HCT116 (cell line): ENCODE measurements around the gene ZBTB7B. TPM values are rescaled to one million over a fixed set of nuclear protein-coding genes. Genes with fewer than 3 reads are reported as not detected.

ENCODE experiments used
- ATAC-seq: fragments of 200-7000 bp; cut with Tn5 transposase; 2 replicates; pipeline ENCODE4 v1.9.1; 2020; ENCODE audit warnings: mild to moderate bottlenecking, moderate library complexity
- BruUV-seq: library from RNA; stranded (reverse); fragments of 400-500 nt; replicated peaks from 2 replicates; lab custom pipeline; 2021; lab: Mats Ljungman, UMichigan
- CTCF ChIA-PET: fragments of 300-600 bp; sonication (Branson Sonifier 250); formaldehyde crosslinking; loops from one replicate; lab custom pipeline; 2021; ENCODE audit warnings: antibody characterized with exemption; lab: Charles Lee
- POLR2A ChIA-PET: fragments of 300-600, 350-600 bp; sonication (Branson Sonifier 250); formaldehyde crosslinking; loops from one replicate; lab custom pipeline; 2021; ENCODE audit warnings: antibody characterized with exemption; lab: Charles Lee
- RAD21 ChIA-PET, 2 experiments: fragments of 300-600 bp; sonication (Branson Sonifier 250); formaldehyde crosslinking; loops; one replicate each; lab custom pipeline; 2023; ENCODE audit warnings: low total read pairs in 2 of 2; ENCODE audit not compliant: uncharacterized antibody in 2 of 2, unreplicated experiment in 2 of 2, low non-redundant PET in 1 of 2; lab: Charles Lee
- DNase-seq: peaks from one replicate; pipeline ENCODE4 v3.0.0-alpha.2; 2010; ENCODE audit warnings: low read depth, low spot score
- H2AFZ ChIP-seq: fragments of 200-600 bp; shearing (Covaris generic), sonication (generic); 2 replicates; pipeline ENCODE4 v1.6.1; 2017; ENCODE audit warnings: low read depth, mixed run types, mixed read lengths, antibody characterized with exemption, low read length; ENCODE audit not compliant: poor library complexity, severe bottlenecking
- H3K27ac ChIP-seq: 2 replicates; pipeline ENCODE4 v1.5.1; 2012; ENCODE audit warnings: low read depth, low read length
- H3K27me3 ChIP-seq: fragments of 200-600 bp; sonication (generic); 2 replicates; pipeline ENCODE4 v1.6.1; 2016; ENCODE audit warnings: mixed run types, low read length, mixed read lengths; ENCODE audit not compliant: insufficient read depth
- H3K36me3 ChIP-seq, 2 experiments: fragments of 200-500 bp in 1 of 2; fragments of 200-600 bp in 1 of 2; sonication (Bioruptor generic) in 1 of 2; sonication (generic) in 1 of 2; 2 replicates each; pipeline versions ENCODE4 v1.5.1 to v1.6.1; 2014 to 2016; ENCODE audit warnings: low read length in 2 of 2, inconsistent platforms in 1 of 2, mixed read lengths in 1 of 2, mixed run types in 1 of 2; ENCODE audit not compliant: insufficient read depth in 2 of 2, control insufficient read depth in 1 of 2
- H3K4me1 ChIP-seq, 2 experiments: fragments of 200-600 bp in 1 of 2; sonication (generic) in 1 of 2; 2 replicates each; pipeline versions ENCODE4 v1.5.1 to v1.6.1; 2012 to 2017; ENCODE audit warnings: low read length in 2 of 2, inconsistent platforms in 1 of 2, mild to moderate bottlenecking in 1 of 2, mixed read lengths in 1 of 2, mixed run types in 1 of 2, moderate library complexity in 1 of 2; ENCODE audit not compliant: insufficient read depth in 2 of 2, control insufficient read depth in 1 of 2
- H3K4me2 ChIP-seq: fragments of 200-600 bp; sonication (generic); 2 replicates; pipeline ENCODE4 v1.6.1; 2017; ENCODE audit warnings: mixed run types, low read length, mixed read lengths
- H3K4me3 ChIP-seq, 2 experiments: fragments of 200-600 bp in 1 of 2; sonication (generic) in 1 of 2; replicated peaks in 1 of 2; 2 replicates each; pipeline ENCODE4 v1.5.1; 2011 to 2016; ENCODE audit warnings: low read length in 2 of 2, control low read depth in 1 of 2, low read depth in 1 of 2, mild to moderate bottlenecking in 1 of 2, mixed read lengths in 1 of 2, mixed run types in 1 of 2
- H3K79me2 ChIP-seq: fragments of 200-600 bp; sonication (generic); 2 replicates; pipeline ENCODE4 v1.6.1; 2017; ENCODE audit warnings: mild to moderate bottlenecking, mixed run types, low read length, moderate library complexity, mixed read lengths; ENCODE audit not compliant: insufficient read depth
- H3K9ac ChIP-seq: fragments of 200-600 bp; sonication (generic); 2 replicates; pipeline ENCODE4 v1.6.1; 2016; ENCODE audit warnings: low read length, mixed read lengths
- H3K9me2 ChIP-seq: fragments of 200-600 bp; sonication (generic), shearing (Covaris generic); 2 replicates; pipeline ENCODE4 v1.6.1; 2017; ENCODE audit warnings: mixed run types, mild to moderate bottlenecking, moderate library complexity; ENCODE audit not compliant: insufficient read depth
- H3K9me3 ChIP-seq, 2 experiments: fragments of 200-500 bp in 1 of 2; fragments of 200-600 bp in 1 of 2; sonication (Bioruptor generic) in 1 of 2; sonication (generic) in 1 of 2; 2 replicates each; pipeline ENCODE4 v1.6.1; 2014 to 2017; ENCODE audit warnings: low read length in 2 of 2, mixed read lengths in 2 of 2, inconsistent platforms in 1 of 2, low read depth in 1 of 2, mild to moderate bottlenecking in 1 of 2, mixed run types in 1 of 2, moderate library complexity in 1 of 2; ENCODE audit not compliant: control insufficient read depth in 1 of 2, insufficient read depth in 1 of 2
- H4K20me1 ChIP-seq: fragments of 200-600 bp; sonication (generic), shearing (Covaris generic); 2 replicates; pipeline ENCODE4 v1.6.1; 2017; ENCODE audit warnings: mixed run types, mild to moderate bottlenecking, moderate library complexity; ENCODE audit not compliant: insufficient read depth
- CEBPB ChIP-seq: IDR thresholded peaks from 2 replicates; pipeline ENCODE4 v1.6.1; 2012; ENCODE audit warnings: low read depth
- CTCF ChIP-seq, 3 experiments: fragments of 200-600 bp in 1 of 3; sonication (generic) in 1 of 3; IDR thresholded peaks in 2 of 3; conservative IDR thresholded peaks in 1 of 3; 2 replicates each; pipeline ENCODE4 v1.5.1; 2012 to 2017; ENCODE audit warnings: low read depth in 2 of 3, low read length in 2 of 3, antibody characterized with exemption in 1 of 3, borderline replicate concordance in 1 of 3, control low read depth in 1 of 3, mild to moderate bottlenecking in 1 of 3, mixed read lengths in 1 of 3, mixed run types in 1 of 3, moderate library complexity in 1 of 3; ENCODE audit not compliant: insufficient read depth in 1 of 3
- ELF1 ChIP-seq: IDR thresholded peaks from 2 replicates; pipeline ENCODE4 v1.6.1; 2012; ENCODE audit warnings: low read depth, borderline replicate concordance
- EZH2phosphoT487 ChIP-seq: fragments of 200-600 bp; IDR thresholded peaks from 2 replicates; pipeline ENCODE4 v1.6.1; 2018; ENCODE audit warnings: antibody characterized with exemption, borderline replicate concordance
- JUND ChIP-seq: IDR thresholded peaks from 2 replicates; pipeline ENCODE4 v1.6.1; 2012
- POLR2A ChIP-seq: IDR thresholded peaks from 2 replicates; pipeline ENCODE4 v1.7.0; 2011; ENCODE audit warnings: borderline replicate concordance; ENCODE audit not compliant: insufficient read depth, insufficient read length; ENCODE audit errors: extremely low read depth
- SP1 ChIP-seq: IDR thresholded peaks from 2 replicates; pipeline ENCODE4 v1.6.1; 2012; ENCODE audit warnings: low read depth
- SRF ChIP-seq: IDR thresholded peaks from 2 replicates; pipeline ENCODE4 v1.6.1; 2012; ENCODE audit warnings: low read depth
- TCF7L2 ChIP-seq: IDR thresholded peaks from 2 replicates; pipeline ENCODE4 v1.7.0; 2011; ENCODE audit warnings: borderline replicate concordance, inconsistent platforms; ENCODE audit not compliant: insufficient read depth, insufficient read length; ENCODE audit errors: extremely low read depth
- ZFX ChIP-seq: fragments of 450-650 bp; IDR thresholded peaks from 2 replicates; pipeline ENCODE4 v1.6.1; 2017
- ZNF274 ChIP-seq: fragments of 200-500 bp; sonication (Bioruptor generic); IDR thresholded peaks from 2 replicates; pipeline ENCODE4 v1.6.1; 2014; ENCODE audit warnings: mild to moderate bottlenecking, low read depth, low read length, inconsistent platforms
- intact Hi-C: fragments of 100-400 bp; cut with micrococcal nuclease; formaldehyde crosslinking; loops from 2 replicates; pipeline ENCODE4 v1.10.0; 2022
- total RNA-seq: library from RNA; stranded (reverse); gene quantifications from one replicate; pipeline ENCODE4 v1.2.1, GENCODE V29; 2021; ENCODE audit not compliant: unreplicated experiment
- TF ChIP-seq, protein P1 (sequence below): IDR thresholded peaks from 2 replicates; pipeline ENCODE4 v1.6.1; 2012; ENCODE audit warnings: low read depth

ZBTB7B gene
- total RNA-seq, 1 experiment from 2014 or later = 57.0 TPM

DNA sequence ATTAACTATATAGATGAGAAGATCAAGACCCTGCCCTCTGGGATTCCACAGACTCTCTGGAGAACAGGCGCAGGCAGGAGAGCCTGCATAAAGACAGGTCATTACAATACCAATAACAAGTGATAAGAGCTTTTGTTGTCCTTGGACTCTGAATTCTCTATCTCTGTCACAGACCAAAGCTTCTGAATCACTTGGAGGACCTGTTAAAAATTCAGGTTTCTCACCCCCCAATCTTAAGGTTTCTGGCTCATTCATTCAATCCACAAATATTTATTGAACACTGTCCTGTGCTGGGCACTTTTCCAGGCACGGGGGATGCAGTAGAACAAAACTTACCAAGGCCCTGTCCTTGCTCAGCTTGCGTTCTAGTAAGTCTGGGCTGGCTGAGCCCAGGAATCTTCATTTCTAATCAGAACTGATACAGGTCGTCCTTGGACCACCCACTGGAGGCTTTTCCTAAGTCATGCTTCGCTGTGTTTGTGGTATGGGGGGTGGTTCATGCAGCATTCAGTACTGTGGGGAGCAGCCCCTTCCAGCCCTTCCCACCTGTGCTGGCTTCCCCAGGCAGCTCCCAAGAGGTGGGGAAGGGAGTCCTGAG, 62.3 kb downstream of the ZBTB7B start:
- H3K79me2 ChIP-seq = 0 out of 2 replicates have a peak, but pooled peaks cover 5% of the 10 kb centered on the region
- no peak for TF ChIP-seq SRF
- TF ChIP-seq ZFX = no peak
- TF ChIP-seq, protein P1, sequence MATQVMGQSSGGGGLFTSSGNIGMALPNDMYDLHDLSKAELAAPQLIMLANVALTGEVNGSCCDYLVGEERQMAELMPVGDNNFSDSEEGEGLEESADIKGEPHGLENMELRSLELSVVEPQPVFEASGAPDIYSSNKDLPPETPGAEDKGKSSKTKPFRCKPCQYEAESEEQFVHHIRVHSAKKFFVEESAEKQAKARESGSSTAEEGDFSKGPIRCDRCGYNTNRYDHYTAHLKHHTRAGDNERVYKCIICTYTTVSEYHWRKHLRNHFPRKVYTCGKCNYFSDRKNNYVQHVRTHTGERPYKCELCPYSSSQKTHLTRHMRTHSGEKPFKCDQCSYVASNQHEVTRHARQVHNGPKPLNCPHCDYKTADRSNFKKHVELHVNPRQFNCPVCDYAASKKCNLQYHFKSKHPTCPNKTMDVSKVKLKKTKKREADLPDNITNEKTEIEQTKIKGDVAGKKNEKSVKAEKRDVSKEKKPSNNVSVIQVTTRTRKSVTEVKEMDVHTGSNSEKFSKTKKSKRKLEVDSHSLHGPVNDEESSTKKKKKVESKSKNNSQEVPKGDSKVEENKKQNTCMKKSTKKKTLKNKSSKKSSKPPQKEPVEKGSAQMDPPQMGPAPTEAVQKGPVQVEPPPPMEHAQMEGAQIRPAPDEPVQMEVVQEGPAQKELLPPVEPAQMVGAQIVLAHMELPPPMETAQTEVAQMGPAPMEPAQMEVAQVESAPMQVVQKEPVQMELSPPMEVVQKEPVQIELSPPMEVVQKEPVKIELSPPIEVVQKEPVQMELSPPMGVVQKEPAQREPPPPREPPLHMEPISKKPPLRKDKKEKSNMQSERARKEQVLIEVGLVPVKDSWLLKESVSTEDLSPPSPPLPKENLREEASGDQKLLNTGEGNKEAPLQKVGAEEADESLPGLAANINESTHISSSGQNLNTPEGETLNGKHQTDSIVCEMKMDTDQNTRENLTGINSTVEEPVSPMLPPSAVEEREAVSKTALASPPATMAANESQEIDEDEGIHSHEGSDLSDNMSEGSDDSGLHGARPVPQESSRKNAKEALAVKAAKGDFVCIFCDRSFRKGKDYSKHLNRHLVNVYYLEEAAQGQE = no peak
- no peak for TF ChIP-seq JUND
- no peak for TF ChIP-seq ZNF274
- TF ChIP-seq TCF7L2 = no peak
- no peak for TF ChIP-seq CEBPB
- TF ChIP-seq EZH2phosphoT487 = no peak
- no peak for TF ChIP-seq POLR2A
- TF ChIP-seq ELF1 = no peak
- TF ChIP-seq SP1 = no peak
- TF ChIP-seq CTCF (IDR thresholded peaks at IDR 0.05 in 2 of 3, conservative IDR thresholded peaks at IDR 0.05 in 1 of 3; ENCODE audit: borderline replicate concordance in 1 of 3, insufficient read depth in 1 of 3, low read depth in 2 of 3, low read length in 2 of 3) = no peak
- H3K9me3 ChIP-seq = no peaks in the 10 kb centered on the region
- H3K9me2 ChIP-seq = no peaks in the 10 kb centered on the region
- ATAC-seq (no peak), DNase-seq (no peak)
- H3K27ac ChIP-seq = no peak overlapping the region
- POLR2A ChIA-PET = interaction anchor here (1.6 kb wide), 1 partner anchor 20 kb away, joined by 7 read pairs; no protein-coding TSS in a partner anchor
- H2AFZ ChIP-seq = no peak overlapping the region
- RAD21 ChIA-PET = no interaction called here
- peaks cover 22 to 39% of the 10 kb centered on the region in 2 experiments for H3K4me1 ChIP-seq
- intact Hi-C loops = loop anchor here (5.0 kb wide), 3 partner anchors 93 to 508 kb away; partner anchors contain the start of genes CKS1B, SHC1 and UBE2Q1
- no peaks in the 10 kb centered on the region for H3K27me3 ChIP-seq
- peaks cover 8 to 13% of the 10 kb centered on the region in 2 experiments; a peak in 3 of 4 replicates for H3K36me3 ChIP-seq
- H4K20me1 ChIP-seq = no peaks in the 10 kb centered on the region
- H3K4me2 ChIP-seq = peak overlapping the region; percentile 95
- H3K9ac ChIP-seq = no peak overlapping the region
- CTCF ChIA-PET = interaction anchor here (2.2 to 6.7 kb wide), 3 partner anchors 20 to 108 kb away, joined by 7 to 44 read pairs (median 9); partner anchors contain the start of gene KRTCAP2
- no TSS peak for BruUV-seq
- peak overlapping the region in 1 of 2 experiments; percentile 84; a peak in 1 of 4 replicates for H3K4me3 ChIP-seq
